ENCODE data around the gene MCC. TPM values are rescaled to one million over a fixed set of nuclear protein-coding genes. Genes with fewer than 3 reads are reported as not detected.

Gene MCC
- total and polyA plus RNA-seq, 2 of the 4 experiments (the other 2 are of a cell fraction): 5.0 to 20.6 TPM

DNA sequence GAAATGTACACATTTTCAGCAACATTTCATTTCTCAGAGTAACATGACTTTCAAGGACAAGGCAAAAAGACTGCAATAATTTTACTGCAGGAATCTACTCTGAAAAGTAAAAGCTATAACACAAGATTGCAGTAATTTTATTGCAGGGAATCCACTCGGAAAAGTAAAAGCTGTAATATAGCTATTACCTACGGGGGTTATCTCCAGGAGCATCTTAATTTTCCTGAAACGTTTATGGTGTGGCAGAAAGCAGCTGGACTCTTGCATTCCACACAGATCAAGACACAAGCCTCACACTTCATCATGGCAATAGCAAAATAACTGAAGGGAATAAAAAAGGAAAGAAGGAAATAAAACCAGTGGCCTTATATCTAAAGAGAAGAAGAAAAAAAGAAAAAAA is 224.7 kb downstream of the MCC start:
- in situ Hi-C loops (cut with MboI; ENCODE audit: low sequenced_read_pairs): no loop called here
- Histone ChIP-seq H2BK120ac (ENCODE audit: low read depth, low read length) (no peak overlapping the region), H2BK15ac (ENCODE audit: low read depth, low read length) (no peak overlapping the region), H4K8ac (ENCODE audit: low read depth in 2 of 2, low read length in 2 of 2) (no peak overlapping the region), H4K91ac (ENCODE audit: insufficient read depth, low read depth, low read length) (no peak overlapping the region), H3K56ac (ENCODE audit: extremely low read depth, insufficient read depth, low read length) (no peak overlapping the region), H3K9me1 (ENCODE audit: insufficient read depth, low read length) (peaks cover 2% of the 10 kb centered on the region; the same call in 1 of the 2 replicates), H2BK5ac (ENCODE audit: low read depth, low read length, poor library complexity, severe bottlenecking) (peak overlapping the region; percentile 75), H3K4me2 (ENCODE audit: low read depth, low read length) (peak overlapping the region; percentile 73), H3K23ac (ENCODE audit: low read depth, low read length) (no peak overlapping the region), H3K27ac (ENCODE audit: insufficient read depth, low read length) (no peak overlapping the region), H3K4me3 (ENCODE audit: insufficient read depth, low read depth, low read length) (no peak overlapping the region), H3K9me3 (ENCODE audit: control insufficient read depth, insufficient read depth, low read length) (no peaks in the 10 kb centered on the region), H4K5ac (ENCODE audit: low read depth, low read length) (no peak overlapping the region), H3K18ac (ENCODE audit: low read depth, low read length) (peak overlapping the region; percentile 88; the same call in 1 of the 2 replicates), H4K20me1 (ENCODE audit: insufficient read depth, low read length) (no peaks in the 10 kb centered on the region; the same call in 1 of the 2 replicates), H3K4ac (ENCODE audit: low read depth, low read length) (no peak overlapping the region), H2BK20ac (ENCODE audit: low read depth, low read length) (no peak overlapping the region), H2AK9ac (replicated peaks; ENCODE audit: low read depth, low read length, poor library complexity) (no peak overlapping the region), H2AK5ac (ENCODE audit: low read depth, low read length) (no peak overlapping the region), H3K79me1 (ENCODE audit: low read depth in 1 of 2, low read length in 2 of 2) (peaks cover 18 to 46% of the 10 kb centered on the region in 2 experiments), H3K36me3 (ENCODE audit: control insufficient read depth, insufficient read depth, low read length) (no peaks in the 10 kb centered on the region), H3K27me3 (ENCODE audit: control insufficient read depth, insufficient read depth, low read length) (no peaks in the 10 kb centered on the region), H3K9ac (ENCODE audit: low read depth, low read length) (no peak overlapping the region; the same call in 1 of the 2 replicates), H3K4me1 (ENCODE audit: control insufficient read depth, insufficient read depth, low read length) (peaks cover 11% of the 10 kb centered on the region; the same call in 1 of the 2 replicates), H2AFZ (replicated peaks; ENCODE audit: low read length, poor library complexity) (no peak overlapping the region), H3K14ac (replicated peaks; ENCODE audit: low read depth, low read length) (no peak overlapping the region)
- dilution Hi-C loops (cut with HindIII; ENCODE audit: low sequenced_read_pairs, unreplicated experiment): no loop called here
- CTCF ChIA-PET: no interaction called here
- DNase-seq: peak; percentile 49
- intact Hi-C loops (cut with micrococcal nuclease): loop anchor here (5.0 kb wide), 1 partner anchor 51 kb away; no protein-coding TSS in a partner anchor
- TF ChIP-seq RFX5 (IDR thresholded peaks at IDR 0.05; ENCODE audit: low read depth, low read length) (no peak), POLR2A (IDR thresholded peaks at IDR 0.05; ENCODE audit: low read depth, low read length) (no peak), CHD1 (IDR thresholded peaks at IDR 0.05; ENCODE audit: low read depth, low read length) (no peak), CEBPB (IDR thresholded peaks at IDR 0.05; ENCODE audit: low read depth, low read length) (no peak), CTCF (conservative IDR thresholded peaks at IDR 0.05; ENCODE audit: low read depth, low read length) (no peak), MAFK (IDR thresholded peaks at IDR 0.05; ENCODE audit: low read depth, low read length) (no peak), RCOR1 (IDR thresholded peaks at IDR 0.05; ENCODE audit: insufficient replicate concordance, low read length) (no peak), MAZ (IDR thresholded peaks at IDR 0.05; ENCODE audit: borderline replicate concordance, low read depth, low read length) (no peak), NFE2L2 (IDR thresholded peaks at IDR 0.05; ENCODE audit: low read depth, low read length) (no peak), RAD21 (IDR thresholded peaks at IDR 0.05; ENCODE audit: low read length) (no peak), SMC3 (IDR thresholded peaks at IDR 0.05; ENCODE audit: low read depth, low read length) (no peak), FOS (IDR thresholded peaks at IDR 0.05; ENCODE audit: low read depth, low read length) (no peak), MXI1 (IDR thresholded peaks at IDR 0.05; ENCODE audit: borderline replicate concordance, low read depth, low read length) (no peak), BHLHE40 (IDR thresholded peaks at IDR 0.05; ENCODE audit: low read depth, low read length) (no peak), USF2 (IDR thresholded peaks at IDR 0.05; ENCODE audit: low read depth, low read length) (no peak)
- TF ChIP-seq, protein P1, sequence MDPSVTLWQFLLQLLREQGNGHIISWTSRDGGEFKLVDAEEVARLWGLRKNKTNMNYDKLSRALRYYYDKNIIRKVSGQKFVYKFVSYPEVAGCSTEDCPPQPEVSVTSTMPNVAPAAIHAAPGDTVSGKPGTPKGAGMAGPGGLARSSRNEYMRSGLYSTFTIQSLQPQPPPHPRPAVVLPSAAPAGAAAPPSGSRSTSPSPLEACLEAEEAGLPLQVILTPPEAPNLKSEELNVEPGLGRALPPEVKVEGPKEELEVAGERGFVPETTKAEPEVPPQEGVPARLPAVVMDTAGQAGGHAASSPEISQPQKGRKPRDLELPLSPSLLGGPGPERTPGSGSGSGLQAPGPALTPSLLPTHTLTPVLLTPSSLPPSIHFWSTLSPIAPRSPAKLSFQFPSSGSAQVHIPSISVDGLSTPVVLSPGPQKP (IDR thresholded peaks at IDR 0.05; ENCODE audit: borderline replicate concordance, low read depth, low read length): no peak
- no CpG with 5 or more reads among the region's 3 CpGs for WGBS, 2 experiments (ENCODE audit: extremely low coverage in 2 of 2, insufficient read length in 1 of 2)
- BruUV-seq (replicated peaks): no TSS peak
- POLR2A ChIA-PET (ENCODE audit: unreplicated experiment): no interaction called here
- ATAC-seq (ENCODE audit: low read depth): peak; percentile 61
